Measurements from ENCODE around the gene LRRC75B. TPM values are rescaled to one million over a fixed set of nuclear protein-coding genes. Genes with fewer than 3 reads are reported as not detected.

Gene LRRC75B
- total RNA-seq, 6 experiments from 2014 or later = 11.8 to 28.0 (median 21.5) TPM

DNA sequence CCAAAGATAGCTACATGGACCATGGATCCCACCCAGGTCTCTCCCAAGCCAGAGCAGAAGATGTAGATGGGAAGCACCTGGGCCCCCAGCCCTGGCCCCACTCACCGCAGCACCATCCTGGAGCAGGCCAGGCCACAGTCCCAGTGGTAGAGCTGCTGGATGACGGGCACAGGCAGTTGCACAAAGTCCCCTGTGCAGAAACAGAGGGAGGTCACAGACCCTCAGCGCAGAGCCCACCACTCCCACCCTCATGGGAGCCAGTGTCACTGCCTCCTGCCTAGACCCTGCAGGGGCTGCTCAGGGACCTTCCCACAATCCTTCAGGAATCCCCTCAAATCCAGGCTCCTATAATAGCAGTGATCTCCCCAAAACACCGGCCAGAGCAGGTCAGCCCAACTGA lies 44.1 kb downstream of the LRRC75B start:
- TF ChIP-seq POLR2A (IDR thresholded peaks at IDR 0.05) = no peak
- TF ChIP-seq, protein P1, sequence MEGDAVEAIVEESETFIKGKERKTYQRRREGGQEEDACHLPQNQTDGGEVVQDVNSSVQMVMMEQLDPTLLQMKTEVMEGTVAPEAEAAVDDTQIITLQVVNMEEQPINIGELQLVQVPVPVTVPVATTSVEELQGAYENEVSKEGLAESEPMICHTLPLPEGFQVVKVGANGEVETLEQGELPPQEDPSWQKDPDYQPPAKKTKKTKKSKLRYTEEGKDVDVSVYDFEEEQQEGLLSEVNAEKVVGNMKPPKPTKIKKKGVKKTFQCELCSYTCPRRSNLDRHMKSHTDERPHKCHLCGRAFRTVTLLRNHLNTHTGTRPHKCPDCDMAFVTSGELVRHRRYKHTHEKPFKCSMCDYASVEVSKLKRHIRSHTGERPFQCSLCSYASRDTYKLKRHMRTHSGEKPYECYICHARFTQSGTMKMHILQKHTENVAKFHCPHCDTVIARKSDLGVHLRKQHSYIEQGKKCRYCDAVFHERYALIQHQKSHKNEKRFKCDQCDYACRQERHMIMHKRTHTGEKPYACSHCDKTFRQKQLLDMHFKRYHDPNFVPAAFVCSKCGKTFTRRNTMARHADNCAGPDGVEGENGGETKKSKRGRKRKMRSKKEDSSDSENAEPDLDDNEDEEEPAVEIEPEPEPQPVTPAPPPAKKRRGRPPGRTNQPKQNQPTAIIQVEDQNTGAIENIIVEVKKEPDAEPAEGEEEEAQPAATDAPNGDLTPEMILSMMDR (IDR thresholded peaks at IDR 0.05) = no peak
- Histone ChIP-seq H3K9me3 (no peaks in the 10 kb centered on the region), H3K27ac (peak overlapping the region; percentile 71 to 89 (median 86)), H3K27me3 (no peaks in the 10 kb centered on the region), H3K4me1 (peaks cover 0 to 79% (median 38%) of the 10 kb centered on the region in 4 donors), H3K4me3 (no peak overlapping the region), H3K36me3 (peaks cover 0 to 46% (median 30%) of the 10 kb centered on the region in 4 donors)
- no peak for ATAC-seq
- intact Hi-C loops (cut with DNase I) = no loop called here
- peak in 1 of 3 donors; percentile 31 for DNase-seq
- WGBS (ENCODE audit: insufficient coverage, low coverage, low lambda C conversion rate, missing lambda C conversion rate) = 100% methylated on average over 1 of the region's 4 CpGs

DNA sequence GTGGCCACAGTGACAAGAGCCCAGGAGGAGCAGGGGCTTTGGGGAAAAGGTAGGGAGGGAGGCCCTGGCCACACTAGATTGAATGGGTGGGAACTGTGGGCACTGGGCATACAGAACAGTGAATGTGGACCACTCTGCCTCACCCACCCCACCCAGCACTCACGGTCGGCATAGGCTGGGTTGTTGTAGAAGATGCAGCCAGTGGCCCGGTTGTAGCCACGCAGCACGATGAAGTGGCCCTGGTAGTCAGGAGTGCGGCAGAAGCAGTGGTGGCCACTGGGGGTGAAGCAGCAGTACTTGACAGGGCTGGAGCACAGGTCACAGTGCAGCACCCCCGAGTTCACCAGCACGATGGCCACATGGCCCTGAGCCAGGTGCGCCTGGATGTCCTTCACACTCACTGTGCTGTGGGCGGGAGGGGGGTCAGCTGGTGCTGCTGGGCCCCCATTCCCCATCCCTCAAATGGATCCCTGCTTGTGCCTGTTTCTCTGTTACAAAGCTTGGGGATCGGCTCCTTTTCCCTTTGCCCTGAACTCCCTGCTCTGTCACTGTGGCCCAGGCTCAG lies 49.1 kb downstream of the LRRC75B start:
- 11% methylated on average over 2 of the region's 11 CpGs for WGBS (ENCODE audit: insufficient coverage, low coverage, low lambda C conversion rate, missing lambda C conversion rate)

DNA sequence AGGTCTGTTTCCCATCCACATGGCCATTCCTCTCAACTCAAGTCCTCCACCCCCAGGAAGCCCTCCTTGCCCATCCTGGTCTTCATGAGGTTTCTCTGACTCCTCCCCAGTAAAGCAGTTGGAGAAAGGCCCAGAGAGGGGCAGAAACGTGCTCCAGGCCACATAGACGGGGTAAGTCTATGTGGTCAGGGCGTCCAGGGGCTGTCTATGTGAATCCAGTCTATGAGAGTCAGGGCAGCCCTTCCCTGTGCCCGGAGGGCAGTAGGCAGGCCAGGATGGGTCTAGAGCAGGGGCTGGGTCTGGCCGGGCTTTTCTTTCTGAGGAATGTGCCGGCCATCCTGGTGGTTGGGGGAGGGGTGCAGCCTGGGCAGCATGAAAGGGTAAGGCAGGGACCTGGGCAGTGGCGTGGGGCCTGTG lies 49.7 kb downstream of the LRRC75B start:
- Histone ChIP-seq H3K27me3 (no peaks in the 10 kb centered on the region), H3K36me3 (peaks cover 0 to 66% (median 41%) of the 10 kb centered on the region in 4 donors), H3K4me3 (no peak overlapping the region), H3K27ac (peak overlapping the region; percentile 48 to 89 (median 77)), H3K4me1 (peaks cover 0 to 79% (median 29%) of the 10 kb centered on the region in 4 donors), H3K9me3 (no peaks in the 10 kb centered on the region)
- WGBS (ENCODE audit: insufficient coverage, low coverage, low lambda C conversion rate, missing lambda C conversion rate) = 20% methylated on average over 3 of the region's 7 CpGs
- TF ChIP-seq, protein P1 (IDR thresholded peaks at IDR 0.05) = no peak
- no peak for TF ChIP-seq POLR2A (IDR thresholded peaks at IDR 0.05)
- DNase-seq = peak; percentile 59 to 77 (median 69)
- ATAC-seq = peak; percentile 7 to 22 (median 12)
- intact Hi-C loops (cut with DNase I) = no loop called here

More for the DNA sequence above, 49.1 kb downstream of the LRRC75B start:
- H3K9me3 ChIP-seq = no peaks in the 10 kb centered on the region
- H3K36me3 ChIP-seq = peaks cover 0 to 72% (median 44%) of the 10 kb centered on the region in 4 donors
- peak overlapping the region; percentile 48 to 89 (median 77) for H3K27ac ChIP-seq
- no peak for TF ChIP-seq POLR2A (IDR thresholded peaks at IDR 0.05)
- TF ChIP-seq, protein P1 (IDR thresholded peaks at IDR 0.05) = no peak
- H3K4me1 ChIP-seq = peaks cover 0 to 77% (median 32%) of the 10 kb centered on the region in 4 donors
- peak; percentile 11 to 43 (median 32) for ATAC-seq
- H3K4me3 ChIP-seq = no peak overlapping the region
- H3K27me3 ChIP-seq = no peaks in the 10 kb centered on the region
- DNase-seq = peak; percentile 65 to 82 (median 80)
- intact Hi-C loops (cut with DNase I) = no loop called here

DNA sequence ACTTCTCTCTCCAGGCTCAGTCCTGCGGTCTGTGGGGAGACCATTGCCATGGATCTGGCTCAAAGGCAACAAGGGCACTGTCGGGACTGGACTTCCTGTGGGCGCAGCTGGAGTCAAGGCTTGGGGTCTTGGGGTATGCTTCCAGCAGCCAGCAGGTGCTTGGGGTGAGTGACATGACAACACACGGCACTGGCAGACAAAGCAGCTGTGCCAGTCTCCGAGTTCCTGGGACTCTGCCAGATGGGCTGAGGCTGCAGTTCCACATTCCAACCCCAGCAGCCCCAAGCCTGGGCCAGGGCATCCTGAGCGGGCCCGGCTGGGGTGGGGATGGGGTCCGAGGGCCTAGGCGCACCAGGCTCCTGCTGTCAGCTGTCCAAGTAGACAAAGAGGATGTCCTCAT lies 50.2 kb downstream of the LRRC75B start:
- ATAC-seq (peak; percentile 42 to 52 (median 50)), DNase-seq (peak; percentile 77 to 87 (median 83))
- no peaks in the 10 kb centered on the region for H3K27me3 ChIP-seq
- H3K4me1 ChIP-seq = peaks cover 0 to 82% (median 27%) of the 10 kb centered on the region in 4 donors
- TF ChIP-seq, protein P1 (IDR thresholded peaks at IDR 0.05) = peak in 1 of 4 donors; percentile 44
- TF ChIP-seq POLR2A (IDR thresholded peaks at IDR 0.05) = peak; percentile 18
- H3K36me3 ChIP-seq = peaks cover 0 to 63% (median 36%) of the 10 kb centered on the region in 4 donors
- peak overlapping the region; percentile 48 to 89 (median 77) for H3K27ac ChIP-seq
- no peaks in the 10 kb centered on the region for H3K9me3 ChIP-seq
- no peak overlapping the region for H3K4me3 ChIP-seq
- no CpG with 5 or more reads among the region's 9 CpGs for WGBS (ENCODE audit: insufficient coverage, low coverage, low lambda C conversion rate, missing lambda C conversion rate)
- intact Hi-C loops (cut with DNase I) = no loop called here
